H1 (cell line): ENCODE data around the gene NGFR. TPM values are rescaled to one million over a fixed set of nuclear protein-coding genes. Genes with fewer than 3 reads are reported as not detected.

ENCODE experiments used
- BCL11A ChIP-seq, 2 experiments: IDR thresholded peaks; one replicate each; pipeline ENCODE4 v1.6.1; 2011; ENCODE audit warnings: low read depth in 2 of 2, low read length in 2 of 2, mild to moderate bottlenecking in 2 of 2
- CREB1 ChIP-seq: IDR thresholded peaks from 2 replicates; pipeline ENCODE4 v1.6.1; 2012; ENCODE audit warnings: inconsistent platforms
- KDM1A ChIP-seq: fragments of 200-600, 300-600 bp; sonication (generic); IDR thresholded peaks from 2 replicates; pipeline ENCODE4 v1.7.1; 2016; ENCODE audit warnings: mild to moderate bottlenecking, low read length, borderline replicate concordance
- polyA plus RNA-seq, 7 experiments: library from polyadenylated mRNA; depleted of rRNA in 3 of 7; stranded (reverse) in 5 of 7; unstranded in 2 of 7; fragments of >200 nt in 5 of 7; fragments of 200-250 nt in 2 of 7; gene quantifications; 1 replicate in 5 of 7; 2 replicates in 1 of 7; 4 replicates in 1 of 7; pipeline versions ENCODE4 v1.2.1 to v1.2.3, GENCODE V29; 2011 to 2013; ENCODE audit warnings: missing spikeins in 2 of 7, mixed read lengths in 2 of 7
- total RNA-seq: library from RNA; stranded (reverse); fragmentation: NEBNext Ultra II Directional; extraction: Animal tissue kit (Norgen Biotek cat#: 25700); gene quantifications from 2 replicates; pipeline ENCODE4 v1.2.1, GENCODE V29; 2021
- TF ChIP-seq, protein P1 (sequence below): fragments of 300-600 bp; sonication (generic); IDR thresholded peaks from 2 replicates; pipeline ENCODE4 v1.7.1; 2012; ENCODE audit warnings: low read length, moderate library complexity, mild to moderate bottlenecking, inconsistent platforms; ENCODE audit not compliant: insufficient replicate concordance

The NGFR gene
- total and polyA plus RNA-seq, 2 of the 8 experiments (the other 6 are each of a cell fraction or from before 2014, with no cell fraction given), result 8.1 to 10.3 TPM

DNA sequence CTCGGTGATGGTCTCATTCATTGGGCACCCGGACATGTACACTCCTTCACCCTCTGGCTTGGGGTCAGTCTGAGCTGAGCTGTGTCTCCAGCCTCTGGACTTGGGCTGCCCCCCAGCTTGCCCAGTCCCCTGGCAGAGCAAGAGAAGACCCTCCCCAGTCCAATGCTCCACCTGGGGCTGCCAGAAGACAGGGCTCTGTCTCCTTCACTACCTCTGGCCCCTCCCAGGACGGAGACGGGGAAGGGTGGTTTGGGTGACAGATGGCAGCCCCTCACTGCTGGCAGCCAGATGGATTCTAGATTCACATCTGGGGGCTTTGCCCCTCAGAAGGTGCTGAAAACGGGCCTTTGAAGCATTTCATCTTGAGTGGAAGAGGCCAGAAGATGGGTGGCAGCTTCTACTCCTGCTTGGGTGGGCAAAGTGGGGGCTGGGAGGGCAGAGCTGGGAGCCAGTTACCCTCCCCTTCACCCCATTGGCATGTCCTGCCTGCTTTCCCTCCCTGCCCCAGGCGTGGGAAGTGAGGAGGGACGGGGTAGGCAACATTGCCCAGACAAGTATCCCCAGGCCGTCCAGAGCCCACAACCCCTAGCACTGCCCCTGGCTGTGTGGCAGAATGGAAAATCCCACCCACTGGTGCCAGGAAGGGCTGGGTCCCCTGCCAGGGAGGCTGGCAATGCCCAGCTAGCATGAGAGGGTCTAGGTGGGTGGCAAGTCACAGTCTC lies 13.9 kb downstream of the NGFR start (continued):
- TF ChIP-seq, protein P1, sequence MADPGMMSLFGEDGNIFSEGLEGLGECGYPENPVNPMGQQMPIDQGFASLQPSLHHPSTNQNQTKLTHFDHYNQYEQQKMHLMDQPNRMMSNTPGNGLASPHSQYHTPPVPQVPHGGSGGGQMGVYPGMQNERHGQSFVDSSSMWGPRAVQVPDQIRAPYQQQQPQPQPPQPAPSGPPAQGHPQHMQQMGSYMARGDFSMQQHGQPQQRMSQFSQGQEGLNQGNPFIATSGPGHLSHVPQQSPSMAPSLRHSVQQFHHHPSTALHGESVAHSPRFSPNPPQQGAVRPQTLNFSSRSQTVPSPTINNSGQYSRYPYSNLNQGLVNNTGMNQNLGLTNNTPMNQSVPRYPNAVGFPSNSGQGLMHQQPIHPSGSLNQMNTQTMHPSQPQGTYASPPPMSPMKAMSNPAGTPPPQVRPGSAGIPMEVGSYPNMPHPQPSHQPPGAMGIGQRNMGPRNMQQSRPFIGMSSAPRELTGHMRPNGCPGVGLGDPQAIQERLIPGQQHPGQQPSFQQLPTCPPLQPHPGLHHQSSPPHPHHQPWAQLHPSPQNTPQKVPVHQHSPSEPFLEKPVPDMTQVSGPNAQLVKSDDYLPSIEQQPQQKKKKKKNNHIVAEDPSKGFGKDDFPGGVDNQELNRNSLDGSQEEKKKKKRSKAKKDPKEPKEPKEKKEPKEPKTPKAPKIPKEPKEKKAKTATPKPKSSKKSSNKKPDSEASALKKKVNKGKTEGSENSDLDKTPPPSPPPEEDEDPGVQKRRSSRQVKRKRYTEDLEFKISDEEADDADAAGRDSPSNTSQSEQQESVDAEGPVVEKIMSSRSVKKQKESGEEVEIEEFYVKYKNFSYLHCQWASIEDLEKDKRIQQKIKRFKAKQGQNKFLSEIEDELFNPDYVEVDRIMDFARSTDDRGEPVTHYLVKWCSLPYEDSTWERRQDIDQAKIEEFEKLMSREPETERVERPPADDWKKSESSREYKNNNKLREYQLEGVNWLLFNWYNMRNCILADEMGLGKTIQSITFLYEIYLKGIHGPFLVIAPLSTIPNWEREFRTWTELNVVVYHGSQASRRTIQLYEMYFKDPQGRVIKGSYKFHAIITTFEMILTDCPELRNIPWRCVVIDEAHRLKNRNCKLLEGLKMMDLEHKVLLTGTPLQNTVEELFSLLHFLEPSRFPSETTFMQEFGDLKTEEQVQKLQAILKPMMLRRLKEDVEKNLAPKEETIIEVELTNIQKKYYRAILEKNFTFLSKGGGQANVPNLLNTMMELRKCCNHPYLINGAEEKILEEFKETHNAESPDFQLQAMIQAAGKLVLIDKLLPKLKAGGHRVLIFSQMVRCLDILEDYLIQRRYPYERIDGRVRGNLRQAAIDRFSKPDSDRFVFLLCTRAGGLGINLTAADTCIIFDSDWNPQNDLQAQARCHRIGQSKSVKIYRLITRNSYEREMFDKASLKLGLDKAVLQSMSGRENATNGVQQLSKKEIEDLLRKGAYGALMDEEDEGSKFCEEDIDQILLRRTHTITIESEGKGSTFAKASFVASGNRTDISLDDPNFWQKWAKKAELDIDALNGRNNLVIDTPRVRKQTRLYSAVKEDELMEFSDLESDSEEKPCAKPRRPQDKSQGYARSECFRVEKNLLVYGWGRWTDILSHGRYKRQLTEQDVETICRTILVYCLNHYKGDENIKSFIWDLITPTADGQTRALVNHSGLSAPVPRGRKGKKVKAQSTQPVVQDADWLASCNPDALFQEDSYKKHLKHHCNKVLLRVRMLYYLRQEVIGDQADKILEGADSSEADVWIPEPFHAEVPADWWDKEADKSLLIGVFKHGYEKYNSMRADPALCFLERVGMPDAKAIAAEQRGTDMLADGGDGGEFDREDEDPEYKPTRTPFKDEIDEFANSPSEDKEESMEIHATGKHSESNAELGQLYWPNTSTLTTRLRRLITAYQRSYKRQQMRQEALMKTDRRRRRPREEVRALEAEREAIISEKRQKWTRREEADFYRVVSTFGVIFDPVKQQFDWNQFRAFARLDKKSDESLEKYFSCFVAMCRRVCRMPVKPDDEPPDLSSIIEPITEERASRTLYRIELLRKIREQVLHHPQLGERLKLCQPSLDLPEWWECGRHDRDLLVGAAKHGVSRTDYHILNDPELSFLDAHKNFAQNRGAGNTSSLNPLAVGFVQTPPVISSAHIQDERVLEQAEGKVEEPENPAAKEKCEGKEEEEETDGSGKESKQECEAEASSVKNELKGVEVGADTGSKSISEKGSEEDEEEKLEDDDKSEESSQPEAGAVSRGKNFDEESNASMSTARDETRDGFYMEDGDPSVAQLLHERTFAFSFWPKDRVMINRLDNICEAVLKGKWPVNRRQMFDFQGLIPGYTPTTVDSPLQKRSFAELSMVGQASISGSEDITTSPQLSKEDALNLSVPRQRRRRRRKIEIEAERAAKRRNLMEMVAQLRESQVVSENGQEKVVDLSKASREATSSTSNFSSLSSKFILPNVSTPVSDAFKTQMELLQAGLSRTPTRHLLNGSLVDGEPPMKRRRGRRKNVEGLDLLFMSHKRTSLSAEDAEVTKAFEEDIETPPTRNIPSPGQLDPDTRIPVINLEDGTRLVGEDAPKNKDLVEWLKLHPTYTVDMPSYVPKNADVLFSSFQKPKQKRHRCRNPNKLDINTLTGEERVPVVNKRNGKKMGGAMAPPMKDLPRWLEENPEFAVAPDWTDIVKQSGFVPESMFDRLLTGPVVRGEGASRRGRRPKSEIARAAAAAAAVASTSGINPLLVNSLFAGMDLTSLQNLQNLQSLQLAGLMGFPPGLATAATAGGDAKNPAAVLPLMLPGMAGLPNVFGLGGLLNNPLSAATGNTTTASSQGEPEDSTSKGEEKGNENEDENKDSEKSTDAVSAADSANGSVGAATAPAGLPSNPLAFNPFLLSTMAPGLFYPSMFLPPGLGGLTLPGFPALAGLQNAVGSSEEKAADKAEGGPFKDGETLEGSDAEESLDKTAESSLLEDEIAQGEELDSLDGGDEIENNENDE, result no peak
- TF ChIP-seq BCL11A (IDR thresholded peaks at IDR 0.05; ENCODE audit: low read depth in 2 of 2, low read length in 2 of 2) (no peak), CREB1 (no peak), KDM1A (no peak)
